Neuronal stem cell (in vitro differentiated cells): ENCODE results near the gene GCNA.

Experiments used
- DNase-seq: peaks from one replicate; pipeline ENCODE4 v3.0.0-alpha.2; 2013; ENCODE audit warnings: low spot score
- H2AFZ ChIP-seq: one replicate; pipeline ENCODE4 v1.6.1; 2013; ENCODE audit warnings: mild to moderate bottlenecking, low read length, inconsistent platforms
- H2AK5ac ChIP-seq: 2 replicates; pipeline ENCODE4 v1.6.1; 2013; ENCODE audit warnings: low read depth, mild to moderate bottlenecking, inconsistent platforms, low read length, moderate library complexity, mixed read lengths
- H2BK120ac ChIP-seq: 2 replicates; pipeline ENCODE4 v1.6.1; 2013; ENCODE audit warnings: low read depth, mild to moderate bottlenecking, inconsistent platforms, low read length, moderate library complexity, mixed read lengths
- H2BK12ac ChIP-seq: one replicate; pipeline ENCODE4 v1.6.1; 2013; ENCODE audit warnings: low read length, inconsistent platforms
- H2BK15ac ChIP-seq: 2 replicates; pipeline ENCODE4 v1.6.1; 2013; ENCODE audit warnings: mild to moderate bottlenecking, low read length, inconsistent platforms, mixed read lengths
- H2BK5ac ChIP-seq: one replicate; pipeline ENCODE4 v1.6.1; 2013; ENCODE audit warnings: inconsistent platforms, mild to moderate bottlenecking, low read length, moderate library complexity
- H3K14ac ChIP-seq: one replicate; pipeline ENCODE4 v1.6.1; 2013; ENCODE audit warnings: low read length, inconsistent platforms
- H3K18ac ChIP-seq: 2 replicates; pipeline ENCODE4 v1.6.1; 2013; ENCODE audit warnings: low read length, inconsistent platforms
- H3K23ac ChIP-seq: 2 replicates; pipeline ENCODE4 v1.6.1; 2013; ENCODE audit warnings: low read depth, mild to moderate bottlenecking, mixed read lengths, low read length, inconsistent platforms; ENCODE audit not compliant: poor library complexity
- H3K27ac ChIP-seq: replicated peaks from 3 replicates; pipeline ENCODE4 v1.5.1; 2013; ENCODE audit warnings: low read length, inconsistent platforms
- H3K27me3 ChIP-seq, 3 experiments: 2 replicates each; pipeline ENCODE4 v1.6.1; 2013; ENCODE audit warnings: low read length in 3 of 3, mild to moderate bottlenecking in 2 of 3, inconsistent platforms in 1 of 3, low read depth in 1 of 3, mixed read lengths in 1 of 3, moderate library complexity in 1 of 3; ENCODE audit not compliant: control insufficient read depth in 3 of 3, insufficient read depth in 3 of 3
- H3K36me3 ChIP-seq, 2 donors: replicated peaks in 1 of 2; 2 replicates each; pipeline ENCODE4 v1.6.1; 2013; ENCODE audit warnings: low read length in 2 of 2; ENCODE audit not compliant: control insufficient read depth in 2 of 2, insufficient read depth in 2 of 2
- H3K4ac ChIP-seq: 2 replicates; pipeline ENCODE4 v1.6.1; 2013; ENCODE audit warnings: inconsistent platforms, mild to moderate bottlenecking, low read length, moderate library complexity
- H3K4me1 ChIP-seq, 2 donors: 1 replicate in 1 of 2; 2 replicates in 1 of 2; pipeline ENCODE4 v1.6.1; 2013; ENCODE audit warnings: low read length in 2 of 2, low read depth in 1 of 2; ENCODE audit not compliant: control insufficient read depth in 2 of 2, insufficient read depth in 1 of 2
- H3K4me2 ChIP-seq: one replicate; pipeline ENCODE4 v1.6.1; 2013; ENCODE audit warnings: mild to moderate bottlenecking, low read length, inconsistent platforms; ENCODE audit not compliant: insufficient read depth, poor library complexity, severe bottlenecking
- H3K4me3 ChIP-seq, 2 donors: 2 replicates each; pipeline ENCODE4 v1.5.1; 2013; ENCODE audit warnings: low read length in 2 of 2, mild to moderate bottlenecking in 2 of 2, inconsistent platforms in 1 of 2, moderate library complexity in 1 of 2
- H3K79me1 ChIP-seq: one replicate; pipeline ENCODE4 v1.6.1; 2013; ENCODE audit warnings: low read depth, mild to moderate bottlenecking, inconsistent platforms, low read length, moderate library complexity
- H3K9ac ChIP-seq: one replicate; pipeline ENCODE4 v1.6.1; 2013; ENCODE audit warnings: mild to moderate bottlenecking, low read depth, low read length, inconsistent platforms; ENCODE audit not compliant: poor library complexity
- H3K9me3 ChIP-seq, 2 donors: replicated peaks in 1 of 2; 2 replicates each; pipeline versions ENCODE3 to v1.6.1; 2013; ENCODE audit warnings: low read length in 2 of 2, mild to moderate bottlenecking in 2 of 2, inconsistent platforms in 1 of 2, low read depth in 1 of 2, mixed read lengths in 1 of 2, moderate library complexity in 1 of 2; ENCODE audit not compliant: control insufficient read depth in 2 of 2, insufficient read depth in 1 of 2
- H4K8ac ChIP-seq: one replicate; pipeline ENCODE4 v1.6.1; 2013; ENCODE audit warnings: low read depth, mild to moderate bottlenecking, inconsistent platforms, low read length, moderate library complexity
- H4K91ac ChIP-seq: one replicate; pipeline ENCODE4 v1.6.1; 2013; ENCODE audit warnings: low read length, low read depth, mild to moderate bottlenecking, inconsistent platforms; ENCODE audit not compliant: poor library complexity
- WGBS, 2 donors: extraction: QIAGEN DNeasy Blood & Tissue Kit; methylation state at CpG; one replicate each; pipeline ENCODE4 v1.1.7; 2013; ENCODE audit warnings: missing lambda C conversion rate in 2 of 2, mixed read lengths in 1 of 2; ENCODE audit not compliant: insufficient read length in 2 of 2, insufficient replicate concordance in 1 of 2; ENCODE audit errors: extremely low coverage in 2 of 2; 5-methylcytosine and 5-hydroxymethylcytosine counted together

The GCNA gene

DNA sequence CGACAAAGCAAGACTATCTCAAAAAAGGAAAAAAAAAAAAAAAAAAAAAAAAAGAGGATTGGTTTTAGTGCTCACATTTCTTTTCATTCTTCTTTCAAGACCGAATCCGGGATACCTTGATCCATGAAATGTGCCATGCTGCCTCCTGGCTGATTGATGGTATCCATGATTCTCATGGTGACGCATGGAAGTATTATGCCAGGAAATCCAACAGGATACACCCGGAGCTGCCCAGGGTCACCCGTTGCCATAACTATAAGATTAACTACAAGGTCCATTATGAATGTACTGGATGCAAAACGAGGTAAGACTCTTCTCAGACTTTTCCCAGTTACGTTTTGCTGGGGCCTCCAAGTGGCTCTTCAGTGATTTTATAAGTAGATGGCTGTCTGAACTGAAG, 34.0 kb downstream of the GCNA start:
- peaks cover 3 to 35% of the 10 kb centered on the region in 2 donors for H3K36me3 ChIP-seq
- no peak overlapping the region for H2AFZ ChIP-seq
- H3K14ac ChIP-seq: no peak overlapping the region
- H2BK5ac ChIP-seq: no peak overlapping the region
- no peaks in the 10 kb centered on the region for H3K79me1 ChIP-seq
- no peak overlapping the region for H4K91ac ChIP-seq
- WGBS, 2 donors: no CpG with 5 or more reads among the region's 8 CpGs
- no peak overlapping the region for H2AK5ac ChIP-seq
- no peak overlapping the region for H3K4me3 ChIP-seq
- H3K4me2 ChIP-seq: no peak overlapping the region
- no peak overlapping the region for H2BK15ac ChIP-seq
- H2BK120ac ChIP-seq: no peak overlapping the region
- H3K27me3 ChIP-seq: peaks cover 0 to 3% (median 0%) of the 10 kb centered on the region in 3 experiments
- H3K27ac ChIP-seq: no peak overlapping the region
- H3K4ac ChIP-seq: no peak overlapping the region
- no peak overlapping the region for H4K8ac ChIP-seq
- no peak for DNase-seq
- no peaks in the 10 kb centered on the region for H3K9me3 ChIP-seq
- H3K23ac ChIP-seq: no peak overlapping the region
- no peak overlapping the region for H3K18ac ChIP-seq
- no peak overlapping the region for H3K9ac ChIP-seq
- H2BK12ac ChIP-seq: no peak overlapping the region
- no peaks in the 10 kb centered on the region for H3K4me1 ChIP-seq

- H3K18ac ChIP-seq: no peak overlapping the region
- no peak overlapping the region for H2BK15ac ChIP-seq
- no peak overlapping the region for H3K4ac ChIP-seq
- no peak overlapping the region for H2BK5ac ChIP-seq
- no peak overlapping the region for H2BK12ac ChIP-seq
- H3K4me1 ChIP-seq: no peaks in the 10 kb centered on the region
- no peak overlapping the region for H2AFZ ChIP-seq
- H4K8ac ChIP-seq: no peak overlapping the region
- H3K27me3 ChIP-seq: peaks cover 0 to 7% (median 0%) of the 10 kb centered on the region in 3 experiments
- H3K14ac ChIP-seq: no peak overlapping the region
- no peak overlapping the region for H2AK5ac ChIP-seq
- H3K23ac ChIP-seq: no peak overlapping the region
- H3K4me3 ChIP-seq: no peak overlapping the region
- no CpG with 5 or more reads among the region's 4 CpGs for WGBS, 2 donors
- no peak overlapping the region for H2BK120ac ChIP-seq
- H3K4me2 ChIP-seq: no peak overlapping the region
- H3K9me3 ChIP-seq: no peaks in the 10 kb centered on the region
- H3K36me3 ChIP-seq: peaks cover 0 to 19% of the 10 kb centered on the region in 2 donors
- no peak overlapping the region for H3K9ac ChIP-seq
- no peaks in the 10 kb centered on the region for H3K79me1 ChIP-seq
- no peak overlapping the region for H3K27ac ChIP-seq
- DNase-seq: no peak
- H4K91ac ChIP-seq: no peak overlapping the region
Measured at GRCh38 chrX:71615056-71615455, 36.8 kb downstream of the GCNA start.

GRCh38 chrX:71615954-71616353, 37.7 kb downstream of the GCNA start:
- H3K4me3 ChIP-seq: no peak overlapping the region
- H2BK15ac ChIP-seq: no peak overlapping the region
- H3K79me1 ChIP-seq: no peaks in the 10 kb centered on the region
- no peak overlapping the region for H3K23ac ChIP-seq
- H2BK5ac ChIP-seq: no peak overlapping the region
- no peak overlapping the region for H3K14ac ChIP-seq
- WGBS, 2 donors: no CpG with 5 or more reads among the region's 10 CpGs
- H3K4me2 ChIP-seq: no peak overlapping the region
- no peak overlapping the region for H2BK12ac ChIP-seq
- H3K27me3 ChIP-seq: peaks cover 0 to 7% (median 0%) of the 10 kb centered on the region in 3 experiments
- no peaks in the 10 kb centered on the region for H3K9me3 ChIP-seq
- H3K27ac ChIP-seq: no peak overlapping the region
- H2AK5ac ChIP-seq: no peak overlapping the region
- no peak overlapping the region for H2BK120ac ChIP-seq
- H3K9ac ChIP-seq: no peak overlapping the region
- peaks cover 0 to 14% of the 10 kb centered on the region in 2 donors for H3K36me3 ChIP-seq
- no peak for DNase-seq
- no peak overlapping the region for H4K91ac ChIP-seq
- H3K18ac ChIP-seq: no peak overlapping the region
- no peaks in the 10 kb centered on the region for H3K4me1 ChIP-seq
- no peak overlapping the region for H2AFZ ChIP-seq
- no peak overlapping the region for H3K4ac ChIP-seq
- H4K8ac ChIP-seq: no peak overlapping the region

GRCh38 chrX:71616672-71617529, 38.7 kb downstream of the GCNA start:
- Histone ChIP-seq H2BK120ac (no peak overlapping the region), H2AFZ (no peak overlapping the region), H3K4me1 (no peaks in the 10 kb centered on the region), H3K18ac (no peak overlapping the region), H2BK15ac (no peak overlapping the region), H3K9me3 (no peaks in the 10 kb centered on the region), H2BK5ac (no peak overlapping the region), H3K27me3 (peaks cover 0 to 7% (median 0%) of the 10 kb centered on the region in 3 experiments), H2AK5ac (no peak overlapping the region), H4K8ac (no peak overlapping the region), H3K4me3 (no peak overlapping the region), H3K4ac (no peak overlapping the region), H3K4me2 (no peak overlapping the region), H4K91ac (no peak overlapping the region), H3K79me1 (no peaks in the 10 kb centered on the region), H3K9ac (no peak overlapping the region), H3K36me3 (peaks cover 0 to 7% of the 10 kb centered on the region in 2 donors), H3K27ac (no peak overlapping the region), H2BK12ac (no peak overlapping the region), H3K14ac (no peak overlapping the region), H3K23ac (no peak overlapping the region)
- DNase-seq: no peak
- no CpG with 5 or more reads among the region's 43 CpGs for WGBS, 2 donors
